ENCODE data around the gene OR4E1. TPM values are rescaled to one million over a fixed set of nuclear protein-coding genes. Genes with fewer than 3 reads are reported as not detected.
"Not testable (repeated sequence)": the region's sequence is repeated elsewhere in the genome, so short reads cannot be mapped to it uniquely, and the experiment has no call there.

OR4E1 gene
- total RNA-seq, 3 donors from 2014 or later = not detected

- H3K9me3 ChIP-seq = peaks cover 0 to 6% of the 10 kb centered on the region in 2 donors
- H3K36me3 ChIP-seq = no peaks in the 10 kb centered on the region
- no peaks in the 10 kb centered on the region for H3K4me1 ChIP-seq
- H3K4me3 ChIP-seq = no peak overlapping the region
- H3K27me3 ChIP-seq = no peaks in the 10 kb centered on the region
- H3K27ac ChIP-seq = no peak overlapping the region
- DNase-seq (ENCODE audit: low spot score in 2 of 2) = no peak
- intact Hi-C loops (cut with DNase I; ENCODE audit: low total_unique reads) = no loop called here
- no peak for TF ChIP-seq POLR2AphosphoS5 (IDR thresholded peaks at IDR 0.05)
- TF ChIP-seq CTCF (IDR thresholded peaks at IDR 0.05) = peak; percentile 49 to 56 (median 53)
Measured at GRCh38 chr14:21711360-21711961, 37.8 kb upstream of the OR4E1 start.

- intact Hi-C loops (cut with DNase I; ENCODE audit: low total_unique reads) = no loop called here
- Histone ChIP-seq H3K36me3 (no peaks in the 10 kb centered on the region), H3K27me3 (no peaks in the 10 kb centered on the region), H3K27ac (no peak overlapping the region), H3K9me3 (peaks cover 0 to 8% of the 10 kb centered on the region in 2 donors), H3K4me3 (no peak overlapping the region), H3K4me1 (no peaks in the 10 kb centered on the region)
- no peak for TF ChIP-seq CTCF (IDR thresholded peaks at IDR 0.05)
- no peak for TF ChIP-seq POLR2AphosphoS5 (IDR thresholded peaks at IDR 0.05)
- TF ChIP-seq POLR2A (IDR thresholded peaks at IDR 0.05) = no peak
- DNase-seq (ENCODE audit: low spot score in 2 of 2) = no peak
Measured at GRCh38 chr14:21704338-21704737, 30.7 kb upstream of the OR4E1 start.

GRCh38 chr14:21703357-21704326 lies 30.0 kb upstream of the OR4E1 start:
- no peak overlapping the region for H3K27ac ChIP-seq
- no peaks in the 10 kb centered on the region for H3K4me1 ChIP-seq
- DNase-seq (ENCODE audit: low spot score in 2 of 2) = no peak
- H3K27me3 ChIP-seq = no peaks in the 10 kb centered on the region
- TF ChIP-seq CTCF (IDR thresholded peaks at IDR 0.05) (no peak), POLR2A (IDR thresholded peaks at IDR 0.05) (no peak), POLR2AphosphoS5 (IDR thresholded peaks at IDR 0.05) (no peak)
- intact Hi-C loops (cut with DNase I; ENCODE audit: low total_unique reads) = no loop called here
- H3K4me3 ChIP-seq = no peak overlapping the region
- no peaks in the 10 kb centered on the region for H3K36me3 ChIP-seq
- H3K9me3 ChIP-seq = peaks cover 0 to 8% of the 10 kb centered on the region in 2 donors

- Histone ChIP-seq H3K4me3 (no peak overlapping the region), H3K4me1 (no peaks in the 10 kb centered on the region), H3K9me3 (peaks cover 0 to 8% of the 10 kb centered on the region in 2 donors), H3K36me3 (no peaks in the 10 kb centered on the region), H3K27me3 (no peaks in the 10 kb centered on the region), H3K27ac (no peak overlapping the region)
- DNase-seq (ENCODE audit: low spot score in 2 of 2) = no peak
- TF ChIP-seq POLR2AphosphoS5 (IDR thresholded peaks at IDR 0.05) (no peak), POLR2A (IDR thresholded peaks at IDR 0.05) (no peak), CTCF (IDR thresholded peaks at IDR 0.05) (no peak)
- intact Hi-C loops (cut with DNase I; ENCODE audit: low total_unique reads) = no loop called here
Measured at GRCh38 chr14:21702316-21702715, 28.7 kb upstream of the OR4E1 start.

GRCh38 chr14:21699551-21699950 lies 25.9 kb upstream of the OR4E1 start:
- H3K36me3 ChIP-seq = no peaks in the 10 kb centered on the region
- TF ChIP-seq POLR2A (IDR thresholded peaks at IDR 0.05) = no peak
- TF ChIP-seq CTCF (IDR thresholded peaks at IDR 0.05) = no peak
- no peak for TF ChIP-seq POLR2AphosphoS5 (IDR thresholded peaks at IDR 0.05)
- intact Hi-C loops (cut with DNase I; ENCODE audit: low total_unique reads) = no loop called here
- H3K9me3 ChIP-seq = peaks cover 0 to 5% of the 10 kb centered on the region in 2 donors
- H3K4me3 ChIP-seq = no peak overlapping the region
- H3K27me3 ChIP-seq = no peaks in the 10 kb centered on the region
- DNase-seq (ENCODE audit: low spot score in 2 of 2) = no peak
- no peak overlapping the region for H3K27ac ChIP-seq
- H3K4me1 ChIP-seq = no peaks in the 10 kb centered on the region

- H3K27ac ChIP-seq; H3K4me3 ChIP-seq; H3K36me3 ChIP-seq; intact Hi-C loops (cut with DNase I; ENCODE audit: low total_unique reads); DNase-seq (ENCODE audit: low spot score in 2 of 2); H3K4me1 ChIP-seq; H3K27me3 ChIP-seq; H3K9me3 ChIP-seq: not testable (repeated sequence)
Measured at GRCh38 chr14:21698538-21698937, 24.9 kb upstream of the OR4E1 start.

- H3K4me3 ChIP-seq; H3K9me3 ChIP-seq; intact Hi-C loops (cut with DNase I; ENCODE audit: low total_unique reads); H3K4me1 ChIP-seq; H3K27me3 ChIP-seq; H3K27ac ChIP-seq; H3K36me3 ChIP-seq; DNase-seq (ENCODE audit: low spot score in 2 of 2): not testable (repeated sequence)
Measured at GRCh38 chr14:21697662-21698061, 24.0 kb upstream of the OR4E1 start.

Data from breast epithelium (tissue), 4 donors.